Measurements from ENCODE around the gene RAD23A. TPM values are rescaled to one million over a fixed set of nuclear protein-coding genes. Genes with fewer than 3 reads are reported as not detected.
A peak's percentile ranks its signal among the peaks of the same experiment; 100 is the strongest.
"Not testable (repeated sequence)": the region's sequence is repeated elsewhere in the genome, so short reads cannot be mapped to it uniquely, and the experiment has no call there.

RAD23A gene
- polyA plus RNA-seq (ENCODE audit: insufficient read depth in 1 of 5, insufficient read length in 5 of 5, low replicate concordance in 1 of 5): 100 to 1,000 TPM in 1 of 5 donors, 10 to 100 TPM in 4; 55.7 to 105 (median 76.3) TPM
- long read RNA-seq, donor 1, transcript RAD23A-201 (9 exons, 1,736 nt): minor isoform, 21 of 139 reads
- long read RNA-seq, donor 1, transcript RAD23A-203 (9 exons, 1,746 nt): minor isoform, 23 of 139 reads
- long read RNA-seq, donor 1, transcript RAD23A-207 (2 exons, 545 nt): major isoform, 34 of 139 reads
- long read RNA-seq, donor 1, partial matches to known transcripts: 59 of 139 reads
- long read RNA-seq, donor 1, other reads (novel, unspliced or antisense): 0 of 139 reads
- long read RNA-seq, donor 2, transcript RAD23A-201 (9 exons, 1,736 nt): minor isoform, 11 of 31 reads
- long read RNA-seq, donor 2, transcript RAD23A-203 (9 exons, 1,746 nt): major isoform, 12 of 31 reads
- long read RNA-seq, donor 2, transcript RAD23A-207 (2 exons, 545 nt): minor isoform, 8 of 31 reads
- long read RNA-seq, donor 2, partial matches to known transcripts: 0 of 31 reads
- long read RNA-seq, donor 2, other reads (novel, unspliced or antisense): 0 of 31 reads
- long read RNA-seq, donor 3, transcript RAD23A-207 (2 exons, 545 nt): major isoform, 21 of 97 reads
- long read RNA-seq, donor 3, transcript RAD23A-203 (9 exons, 1,746 nt): minor isoform, 10 of 97 reads
- long read RNA-seq, donor 3, transcript RAD23A-201 (9 exons, 1,736 nt): minor isoform, 10 of 97 reads
- long read RNA-seq, donor 3, partial matches to known transcripts: 55 of 97 reads
- long read RNA-seq, donor 3, other reads (novel, unspliced or antisense): 0 of 97 reads
- long read RNA-seq, donor 4, transcript RAD23A-203 (9 exons, 1,746 nt): major isoform, 17 of 52 reads
- long read RNA-seq, donor 4, transcript RAD23A-201 (9 exons, 1,736 nt): minor isoform, 11 of 52 reads
- long read RNA-seq, donor 4, transcript RAD23A-207 (2 exons, 545 nt): major isoform, 17 of 52 reads
- long read RNA-seq, donor 4, partial matches to known transcripts: 6 of 52 reads
- long read RNA-seq, donor 4, other reads (novel, unspliced or antisense): 0 of 52 reads
- long read RNA-seq, donor 5, transcript RAD23A-207 (2 exons, 545 nt): major isoform, 17 of 49 reads
- long read RNA-seq, donor 5, transcript RAD23A-203 (9 exons, 1,746 nt): minor isoform, 16 of 49 reads
- long read RNA-seq, donor 5, transcript RAD23A-201 (9 exons, 1,736 nt): minor isoform, 10 of 49 reads
- long read RNA-seq, donor 5, partial matches to known transcripts: 6 of 49 reads
- long read RNA-seq, donor 5, other reads (novel, unspliced or antisense): 0 of 49 reads
- long read RNA-seq, donor 6, transcript RAD23A-201 (9 exons, 1,736 nt): minor isoform, 25 of 74 reads
- long read RNA-seq, donor 6, transcript RAD23A-203 (9 exons, 1,746 nt): major isoform, 31 of 74 reads
- long read RNA-seq, donor 6, transcript RAD23A-207 (2 exons, 545 nt): minor isoform, 13 of 74 reads
- long read RNA-seq, donor 6, partial matches to known transcripts: 5 of 74 reads
- long read RNA-seq, donor 6, other reads (novel, unspliced or antisense): 0 of 74 reads
- long read RNA-seq, donor 7, transcript RAD23A-203 (9 exons, 1,746 nt): minor isoform, 13 of 44 reads
- long read RNA-seq, donor 7, transcript RAD23A-207 (2 exons, 545 nt): minor isoform, 9 of 44 reads
- long read RNA-seq, donor 7, transcript RAD23A-201 (9 exons, 1,736 nt): major isoform, 21 of 44 reads
- long read RNA-seq, donor 7, partial matches to known transcripts: 0 of 44 reads
- long read RNA-seq, donor 7, other reads (novel, unspliced or antisense): 0 of 44 reads
- long read RNA-seq, donor 8, transcript RAD23A-203 (9 exons, 1,746 nt): major isoform, 13 of 145 reads
- long read RNA-seq, donor 8, transcript RAD23A-207 (2 exons, 545 nt): minor isoform, 8 of 145 reads
- long read RNA-seq, donor 8, partial matches to known transcripts: 121 of 145 reads
- long read RNA-seq, donor 8, other reads (novel, unspliced or antisense): 0 of 145 reads

DNA sequence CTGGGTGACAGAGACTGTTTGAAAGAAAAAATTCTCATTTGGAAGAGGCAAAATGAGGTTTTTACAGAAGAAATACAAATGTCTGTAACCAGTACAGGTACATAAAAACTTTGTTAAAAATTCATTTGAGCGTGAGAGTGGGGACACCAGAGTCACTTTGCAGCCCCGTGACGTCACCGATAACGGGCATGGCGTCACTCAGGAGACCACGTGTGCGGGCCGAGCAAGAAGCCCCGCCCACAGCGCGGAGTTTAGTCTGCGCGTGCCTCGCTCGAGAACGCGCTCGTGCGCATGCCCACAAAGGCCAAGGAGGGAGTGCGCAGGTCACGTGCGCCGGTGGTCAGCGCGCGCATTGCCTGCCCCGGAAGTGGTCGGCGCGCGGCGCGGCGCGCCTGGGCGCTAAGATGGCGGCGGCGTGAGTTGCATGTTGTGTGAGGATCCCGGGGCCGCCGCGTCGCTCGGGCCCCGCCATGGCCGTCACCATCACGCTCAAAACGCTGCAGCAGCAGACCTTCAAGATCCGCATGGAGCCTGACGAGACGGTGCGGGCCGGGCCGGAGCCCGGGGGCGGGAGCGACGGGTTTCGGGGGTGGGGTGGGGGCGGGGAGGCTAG is at the start of gene RAD23A:
TSS of gene RAD23A (plus strand) at position 384 of the 613 bp plus-strand sequence. CDS start at position 471, 87 bp downstream.
- DNase-seq: peak; percentile 98 to 99

DNA sequence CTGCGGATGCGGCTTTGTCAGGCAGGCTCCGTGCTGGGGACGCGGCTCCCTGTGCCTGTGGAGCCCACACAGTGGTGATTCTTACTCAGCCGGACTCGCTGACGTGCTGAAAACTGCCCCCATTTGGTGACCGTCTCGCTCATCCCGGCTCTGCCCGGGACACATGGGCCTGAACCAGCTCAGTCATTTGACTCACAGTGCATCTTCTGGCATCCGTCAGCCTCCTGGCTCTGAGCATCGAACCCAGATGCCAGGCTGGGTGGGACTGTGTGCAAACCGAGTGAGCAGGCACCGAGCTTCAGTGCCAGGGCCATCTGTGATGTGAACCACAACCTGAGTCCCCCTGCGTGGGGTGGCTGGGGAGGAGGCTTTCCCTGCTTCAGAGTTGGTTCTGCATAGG is 49.2 kb upstream of the RAD23A start:
- DNase-seq: no peak

DNA sequence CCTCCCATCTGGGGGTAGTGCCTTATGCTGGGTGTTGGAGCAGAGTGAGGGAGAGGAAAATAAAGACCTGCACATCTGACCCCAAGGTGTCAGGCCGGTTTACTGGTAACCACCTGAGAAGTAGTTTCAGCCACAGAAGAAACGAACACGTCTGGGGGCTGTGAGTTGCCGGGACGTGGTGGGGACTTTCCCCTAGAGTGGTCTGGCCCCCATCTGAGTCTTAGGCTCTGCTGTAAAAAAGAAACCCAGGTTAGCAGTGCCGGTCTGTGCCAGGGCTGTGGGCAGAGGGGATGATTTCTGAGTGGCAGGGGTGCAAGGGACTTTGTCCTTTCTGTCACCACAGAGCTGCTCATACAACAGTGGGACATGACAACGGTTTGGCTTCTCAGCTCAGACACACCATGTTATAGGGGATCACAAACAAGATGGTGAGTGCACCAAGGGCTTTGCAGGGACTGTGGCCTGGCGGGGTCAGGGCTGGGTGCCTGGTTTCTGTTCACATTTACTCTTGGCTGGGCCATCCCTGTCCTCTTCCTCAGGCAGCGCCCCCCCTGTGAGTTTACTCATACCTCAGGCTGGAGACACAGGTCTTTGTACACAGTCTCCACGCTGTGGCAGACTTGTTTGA is 45.7 kb upstream of the RAD23A start:
- DNase-seq: no peak

DNA sequence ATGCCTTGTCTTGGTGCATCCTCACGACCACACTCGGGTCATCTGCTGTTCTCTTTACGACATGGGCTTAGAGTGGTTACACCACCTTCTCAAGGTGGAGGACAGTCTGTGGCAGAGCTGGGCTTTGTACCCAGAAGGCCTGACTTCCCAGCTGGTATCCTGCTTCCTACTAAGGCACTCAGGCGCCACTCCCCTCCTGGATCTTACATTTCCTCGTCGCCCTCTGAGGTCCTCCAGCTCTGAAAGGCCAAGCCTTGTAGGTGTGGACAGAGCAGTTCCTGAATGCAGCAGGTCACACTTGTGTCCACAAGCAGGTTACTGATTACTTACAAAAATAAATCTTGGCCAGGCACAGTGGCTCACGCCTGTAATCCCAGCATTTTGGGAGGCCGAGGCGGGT is 38.5 kb upstream of the RAD23A start:
- DNase-seq: no peak

DNA sequence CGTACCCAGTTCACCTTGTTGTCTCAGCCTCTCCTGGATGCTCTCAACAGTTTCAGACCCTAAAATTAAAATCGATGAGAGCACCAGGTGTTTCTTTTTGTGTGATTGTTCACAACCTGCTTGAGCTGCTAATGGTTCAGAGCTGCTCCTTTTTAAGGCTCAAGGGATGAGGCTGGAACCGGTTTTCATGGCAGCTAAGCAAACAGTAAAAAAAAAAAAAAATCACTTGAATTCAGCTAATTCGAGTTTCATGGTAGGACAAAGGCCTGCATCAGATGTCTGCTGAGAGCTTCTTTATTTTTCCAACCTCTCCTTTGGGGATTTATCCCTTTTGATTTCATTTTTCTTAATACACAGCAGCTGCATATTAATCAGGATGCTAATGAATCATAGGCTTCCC is 33.1 kb upstream of the RAD23A start:
- no peak for DNase-seq

GRCh38 chr19:12913011-12913561 is 32.6 kb upstream of the RAD23A start:
- peak; percentile 86 for DNase-seq

DNA sequence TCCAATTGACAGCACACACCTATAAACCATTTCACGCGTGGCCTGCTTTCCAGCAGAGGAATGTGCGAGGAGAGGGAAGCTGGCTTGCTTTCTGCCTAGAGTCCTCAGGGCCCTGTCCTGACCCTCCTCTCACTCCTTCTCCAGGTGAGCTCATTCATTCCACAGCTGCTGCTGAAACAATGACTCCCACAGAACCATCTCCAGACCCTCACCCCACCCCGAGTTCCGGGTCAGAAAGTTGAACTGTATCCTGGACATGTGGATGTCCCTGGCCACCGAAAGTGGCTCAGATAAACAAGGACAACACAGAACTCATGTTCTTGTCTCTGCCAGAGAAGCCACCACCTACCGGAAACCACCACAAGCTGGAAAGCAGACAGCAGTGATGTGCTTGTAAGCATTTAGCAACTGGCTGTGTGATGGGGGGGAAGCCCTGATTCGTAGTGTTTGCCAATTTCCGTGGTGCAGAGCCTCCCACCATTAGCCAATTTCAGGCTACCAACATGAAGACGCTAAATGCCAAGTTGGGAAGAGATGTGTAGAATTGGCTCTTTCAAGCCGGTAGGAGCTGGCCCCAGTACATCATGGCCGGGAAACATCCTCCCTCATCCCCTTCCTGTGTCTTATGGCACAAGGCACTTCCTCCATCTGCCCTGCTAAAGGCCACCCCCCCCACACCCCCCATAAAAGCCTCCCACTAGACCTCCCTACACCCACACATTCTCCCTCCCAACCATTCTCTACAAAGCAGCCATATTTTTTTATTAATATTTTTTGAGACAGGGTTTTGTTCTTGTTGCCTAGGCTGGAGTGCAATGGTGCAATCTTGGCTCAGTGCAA is 31.6 kb upstream of the RAD23A start:
- peak in 1 of 2 donors; percentile 32 for DNase-seq

GRCh38 chr19:12915860-12916259 is 29.8 kb upstream of the RAD23A start:
- DNase-seq: not testable (repeated sequence)

- no peak for DNase-seq
These were observed 27.4 kb upstream of the RAD23A start for GRCh38 chr19:12918253-12918652.

DNA sequence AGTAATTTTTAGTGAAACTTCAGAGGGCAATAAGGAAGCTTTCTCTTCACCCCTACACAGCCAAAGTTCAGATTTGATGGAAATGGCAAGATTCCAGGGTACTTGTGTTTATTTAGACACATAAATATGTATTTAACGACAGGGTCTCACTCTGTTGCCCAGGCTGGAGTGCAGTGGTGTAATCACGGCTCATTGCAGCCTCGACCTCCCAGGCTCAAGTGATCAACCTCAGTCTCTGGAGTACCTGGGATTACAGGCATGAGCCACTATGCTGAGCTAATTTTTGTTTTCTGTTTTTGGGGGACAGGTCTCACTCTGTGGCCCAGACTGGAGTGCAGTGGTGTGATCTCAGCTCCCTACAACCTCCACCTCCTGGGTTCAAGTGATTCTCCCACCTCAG is 24.6 kb upstream of the RAD23A start:
- no peak for DNase-seq

DNA sequence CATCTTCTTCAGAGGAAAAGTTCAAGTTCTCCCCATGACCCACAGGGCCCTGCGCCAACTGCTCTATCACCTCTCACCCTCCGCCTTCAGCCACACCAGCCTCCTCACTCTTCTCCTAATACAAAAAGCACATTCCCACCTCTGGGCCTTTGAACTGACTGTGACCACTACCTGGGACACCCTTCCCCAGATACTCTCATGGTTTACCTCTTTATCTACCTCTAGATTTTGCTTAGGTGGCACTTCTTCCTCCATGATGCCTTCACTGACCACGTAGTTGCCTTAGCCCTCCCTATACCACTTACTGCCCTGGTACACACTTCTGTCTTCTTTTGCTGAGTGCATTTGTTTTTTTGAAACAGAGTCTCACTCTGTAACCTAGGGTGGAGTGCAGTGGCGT is 22.7 kb upstream of the RAD23A start:
- no peak for DNase-seq

DNA sequence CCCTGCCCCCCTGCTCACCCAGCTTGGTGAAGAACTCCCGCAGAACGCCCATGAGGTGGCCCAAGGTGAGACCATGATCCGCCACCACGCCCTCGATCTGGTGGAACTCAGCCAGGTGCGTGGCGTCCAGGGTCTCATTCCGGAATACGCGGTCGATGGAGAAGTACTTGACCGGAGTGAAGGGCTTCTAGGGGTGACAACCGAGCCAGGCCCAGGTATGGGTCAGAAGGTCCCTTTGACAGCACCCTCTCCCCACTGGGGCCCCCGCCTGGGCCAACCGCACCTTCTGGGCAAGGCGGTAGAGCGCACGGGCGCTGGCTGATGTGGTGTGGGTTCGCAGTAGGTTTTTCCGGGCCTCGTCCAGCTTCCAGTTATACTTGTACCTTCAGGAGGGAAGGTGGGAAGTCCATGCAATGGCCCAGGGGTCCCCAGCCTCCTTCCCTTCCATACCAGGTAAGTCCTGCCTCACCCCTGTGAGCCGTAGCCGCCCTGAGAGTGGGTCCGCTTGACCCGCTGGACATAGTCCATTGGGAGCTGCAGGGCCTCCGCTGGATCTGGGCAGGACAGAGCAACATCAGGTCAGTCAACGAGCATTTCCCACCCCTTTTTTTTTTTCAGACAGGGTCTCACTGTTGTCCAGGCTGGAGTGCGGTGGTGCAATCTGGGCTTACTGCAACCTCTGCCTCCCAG is 20.9 kb upstream of the RAD23A start:
- DNase-seq: no peak

DNA sequence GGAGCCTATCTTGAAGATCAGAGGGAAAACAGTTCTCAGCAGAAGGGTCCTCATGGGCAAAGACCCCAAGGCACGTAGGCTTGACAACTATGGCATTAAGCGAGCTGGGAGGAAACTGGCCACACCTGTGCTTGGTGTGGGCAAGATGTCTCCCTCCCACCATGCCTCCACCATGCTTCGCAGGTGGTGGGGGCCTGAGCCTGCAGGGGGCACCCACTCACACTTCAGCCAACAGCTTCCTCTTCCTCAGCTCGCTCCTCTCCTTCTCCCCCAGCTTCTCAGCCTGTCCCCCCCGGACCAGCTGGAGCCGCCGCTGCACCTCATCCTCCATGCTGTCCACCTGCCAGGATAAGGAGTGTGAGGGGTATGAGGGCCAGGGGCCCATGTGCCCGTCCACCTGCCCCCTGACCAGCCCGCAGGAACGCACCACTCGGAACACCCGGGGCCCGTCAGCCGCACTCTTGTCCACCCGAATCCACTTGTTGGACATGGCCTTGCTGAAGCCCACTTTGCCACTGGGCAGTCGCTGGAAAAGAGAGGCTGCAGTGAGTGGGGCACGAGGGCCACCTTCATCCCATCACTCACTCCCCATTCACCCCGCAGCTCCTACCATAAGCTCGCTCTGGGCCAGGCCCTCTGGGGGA is 15.5 kb upstream of the RAD23A start:
- no peak for DNase-seq

DNA sequence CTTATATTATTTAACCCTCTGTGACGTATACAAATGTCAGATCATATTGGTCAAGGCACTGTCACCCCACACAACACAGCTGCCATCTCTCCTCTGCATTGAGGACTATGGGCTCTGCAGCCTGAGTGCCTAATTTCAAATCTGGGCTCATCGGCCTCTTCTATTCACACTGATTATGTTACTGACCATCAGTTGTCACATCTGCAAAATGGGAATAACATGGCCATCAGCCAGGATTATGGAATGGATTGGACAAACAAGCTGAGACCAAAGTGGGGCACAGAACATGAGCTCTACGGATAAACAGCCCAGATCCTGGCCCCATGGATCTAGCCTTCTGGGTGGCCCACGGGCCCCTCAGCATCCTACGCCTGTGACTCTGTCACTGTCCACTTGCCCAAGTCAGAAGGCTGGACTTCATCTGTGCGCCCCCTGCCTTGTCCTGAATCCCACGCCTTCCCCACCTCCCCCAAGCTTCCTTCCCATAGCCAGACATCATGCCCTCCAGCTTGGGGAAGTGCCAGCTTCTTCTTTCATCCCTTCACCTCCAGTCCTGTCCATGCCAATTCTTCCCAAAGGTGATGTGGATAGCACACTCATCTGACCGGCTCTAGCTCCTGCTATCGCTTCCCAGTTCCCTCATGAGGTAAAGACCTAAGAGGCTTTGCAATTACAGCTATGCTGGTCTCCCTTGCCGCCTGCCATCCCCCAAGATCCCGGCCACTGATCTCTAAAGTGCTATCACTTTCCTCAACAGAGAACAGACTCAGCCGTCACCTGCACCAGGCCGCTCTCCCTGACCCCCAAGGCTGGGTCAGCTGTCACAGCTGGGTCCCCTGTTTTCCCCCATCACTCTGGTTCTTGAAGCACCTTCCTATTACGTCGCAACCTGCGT is 13.0 kb upstream of the RAD23A start:
- DNase-seq: no peak

DNA sequence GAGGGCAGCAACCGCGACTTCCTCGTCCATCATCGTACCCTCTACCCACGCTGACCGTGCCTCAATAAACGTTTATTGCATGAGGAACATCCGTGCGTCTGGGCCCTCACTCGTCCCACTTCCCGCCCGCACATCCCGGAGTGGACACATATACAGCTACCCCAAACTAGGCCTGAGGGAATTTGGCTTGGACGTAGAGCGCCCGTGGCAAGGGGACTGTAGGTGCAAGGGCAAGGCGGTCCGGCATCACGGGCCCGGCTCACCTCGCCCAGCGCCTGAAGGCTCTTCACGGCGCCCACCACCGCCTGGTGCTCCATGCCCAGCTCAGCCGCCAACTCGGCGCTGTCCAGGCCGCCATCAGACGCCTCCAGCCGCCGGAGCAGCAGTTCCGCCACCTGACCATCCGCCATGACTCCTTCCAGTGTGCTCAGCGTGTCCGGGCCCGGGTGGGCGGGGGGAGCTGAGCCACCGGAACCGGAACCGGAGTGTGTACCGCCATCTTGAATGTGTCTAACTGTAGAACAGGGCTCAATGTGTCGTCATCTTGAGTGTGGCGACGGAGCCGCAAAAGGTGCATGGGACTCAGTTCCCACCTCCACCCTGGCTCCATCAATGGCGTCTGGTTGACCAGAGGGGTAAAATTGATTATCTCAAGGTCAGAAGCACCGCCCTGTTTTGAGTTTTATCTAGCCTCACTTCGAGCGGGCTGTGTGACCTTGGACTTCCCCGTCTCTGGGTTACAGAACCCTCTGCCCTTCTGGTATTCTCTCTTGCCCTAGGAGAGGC is 12.2 kb upstream of the RAD23A start, which contains the start of gene FARSA:
TSS of gene FARSA (minus strand) at position 425 of the 786 bp plus-strand sequence. CDS start at position 410, 15 bp downstream.
- peak; percentile 87 to 88 for DNase-seq
